Gastroesophageal sphincter (tissue), 3 donors: ENCODE data around the gene ADAM12.

ENCODE experiments used
- CTCF ChIP-seq, 4 experiments: fragments of 200-600 bp in 2 of 4; fragments of 450-650 bp in 2 of 4; sonication (generic) in 1 of 4; IDR thresholded peaks; one replicate each; pipeline ENCODE4 v1.5.1; 2017 to 2019; ENCODE audit warnings: antibody characterized with exemption in 4 of 4, mild to moderate bottlenecking in 2 of 4, moderate library complexity in 2 of 4
- POLR2A ChIP-seq, 2 donors: fragments of 450-650 bp; IDR thresholded peaks; one replicate each; pipeline ENCODE4 v1.6.1; 2017; ENCODE audit warnings: antibody characterized with exemption in 2 of 2, mild to moderate bottlenecking in 2 of 2, moderate library complexity in 1 of 2

DNA sequence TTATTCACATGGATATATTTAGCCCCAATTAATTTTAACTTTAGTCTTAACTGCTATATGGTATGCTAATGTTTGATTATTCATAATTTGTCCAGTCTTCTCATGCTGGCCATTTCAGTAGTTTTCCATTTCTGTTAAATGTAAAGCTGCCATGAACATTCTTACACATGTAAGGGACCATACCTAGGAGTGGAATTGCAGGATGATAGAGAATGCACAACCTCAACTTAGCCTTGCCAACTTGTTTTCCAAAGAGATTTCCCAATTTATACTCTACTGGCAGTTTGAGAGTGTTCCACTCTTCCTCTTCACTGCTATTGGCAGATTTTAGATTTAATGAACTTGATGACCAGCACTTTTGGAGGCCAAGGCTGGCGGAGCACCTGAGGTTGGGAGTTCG, 423.7 kb downstream of the ADAM12 start:
- TF ChIP-seq CTCF (IDR thresholded peaks at IDR 0.05) (no peak), POLR2A (IDR thresholded peaks at IDR 0.05) (no peak)
